Keratinocyte (primary cell): ENCODE results near the gene TNFRSF25.
"Not testable (repeated sequence)": the region's sequence is repeated elsewhere in the genome, so short reads cannot be mapped to it uniquely, and the experiment has no call there.

ENCODE experiments used
- EZH2 ChIP-seq: IDR thresholded peaks from one replicate; pipeline ENCODE4 v1.6.1; 2012; ENCODE audit warnings: inconsistent platforms, mild to moderate bottlenecking, low read length, moderate library complexity
- TF ChIP-seq, protein P1 (sequence below), 3 experiments: IDR thresholded peaks in 1 of 3; conservative IDR thresholded peaks in 1 of 3; optimal IDR thresholded peaks in 1 of 3; 2 replicates in 2 of 3; 3 replicates in 1 of 3; pipeline versions ENCODE3 to v1.5.1; 2011; ENCODE audit warnings: low read length in 3 of 3, mild to moderate bottlenecking in 3 of 3, moderate library complexity in 2 of 3, control low read depth in 1 of 3, inconsistent platforms in 1 of 3; ENCODE audit not compliant: insufficient read depth in 2 of 3; ENCODE audit errors: extremely low read depth in 1 of 3

DNA sequence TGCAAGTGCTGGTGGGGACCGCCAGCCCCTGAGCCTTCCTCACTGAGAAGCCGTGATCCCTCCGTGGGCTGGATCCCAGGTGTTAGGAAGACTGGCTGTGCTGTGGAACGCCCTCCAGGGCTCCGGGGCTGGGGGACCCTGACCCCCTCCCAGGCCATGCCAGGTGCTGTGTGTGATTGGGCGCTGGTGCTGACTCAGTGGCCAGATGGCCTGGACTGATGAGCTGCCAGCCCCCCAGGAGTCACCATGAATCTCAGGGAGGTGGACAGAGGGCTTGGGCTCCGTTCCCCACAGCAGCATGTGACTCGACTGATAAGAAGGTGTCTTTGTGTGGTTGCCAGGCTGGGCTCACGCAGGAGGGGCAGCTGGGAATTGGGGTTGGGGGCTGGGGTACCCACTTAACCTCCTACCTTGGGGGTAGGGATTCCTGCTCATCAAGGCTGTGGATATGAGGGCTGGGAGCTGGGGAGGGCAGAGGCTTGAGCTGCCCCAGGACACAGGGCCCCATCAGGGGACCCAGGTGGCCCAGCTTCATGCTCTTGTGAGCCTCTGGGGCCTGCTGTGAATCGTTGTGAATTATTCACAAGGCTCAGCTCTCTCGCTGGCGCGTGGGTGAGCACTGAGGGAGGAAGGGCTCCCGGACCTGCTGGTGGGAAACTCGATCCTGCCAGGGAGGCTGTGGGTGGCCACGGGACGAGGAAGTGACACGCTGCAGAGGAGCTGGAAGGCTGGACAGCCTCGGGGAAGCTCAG lies 36.1 kb downstream of the TNFRSF25 start:
- TF ChIP-seq, protein P1, sequence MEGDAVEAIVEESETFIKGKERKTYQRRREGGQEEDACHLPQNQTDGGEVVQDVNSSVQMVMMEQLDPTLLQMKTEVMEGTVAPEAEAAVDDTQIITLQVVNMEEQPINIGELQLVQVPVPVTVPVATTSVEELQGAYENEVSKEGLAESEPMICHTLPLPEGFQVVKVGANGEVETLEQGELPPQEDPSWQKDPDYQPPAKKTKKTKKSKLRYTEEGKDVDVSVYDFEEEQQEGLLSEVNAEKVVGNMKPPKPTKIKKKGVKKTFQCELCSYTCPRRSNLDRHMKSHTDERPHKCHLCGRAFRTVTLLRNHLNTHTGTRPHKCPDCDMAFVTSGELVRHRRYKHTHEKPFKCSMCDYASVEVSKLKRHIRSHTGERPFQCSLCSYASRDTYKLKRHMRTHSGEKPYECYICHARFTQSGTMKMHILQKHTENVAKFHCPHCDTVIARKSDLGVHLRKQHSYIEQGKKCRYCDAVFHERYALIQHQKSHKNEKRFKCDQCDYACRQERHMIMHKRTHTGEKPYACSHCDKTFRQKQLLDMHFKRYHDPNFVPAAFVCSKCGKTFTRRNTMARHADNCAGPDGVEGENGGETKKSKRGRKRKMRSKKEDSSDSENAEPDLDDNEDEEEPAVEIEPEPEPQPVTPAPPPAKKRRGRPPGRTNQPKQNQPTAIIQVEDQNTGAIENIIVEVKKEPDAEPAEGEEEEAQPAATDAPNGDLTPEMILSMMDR (optimal IDR thresholded peaks at IDR 0.05 in 1 of 3, IDR thresholded peaks at IDR 0.05 in 1 of 3, conservative IDR thresholded peaks at IDR 0.05 in 1 of 3; ENCODE audit: extremely low read depth in 1 of 3, insufficient read depth in 2 of 3, low read length in 3 of 3): not testable (repeated sequence)
- not testable (repeated sequence) for TF ChIP-seq EZH2
